GM23338 (cell line): Measurements from ENCODE around the gene RFC3.

ENCODE experiments used
- CTCF ChIP-seq, 2 experiments: fragments of 200-600 bp in 1 of 2; sonication (generic) in 1 of 2; conservative IDR thresholded peaks; 2 replicates each; pipeline versions ENCODE4 v1.5.1 to v1.6.1; 2016 to 2017; ENCODE audit warnings: antibody characterized with exemption in 2 of 2, low read depth in 2 of 2, mild to moderate bottlenecking in 2 of 2, moderate library complexity in 1 of 2
- EZH2 ChIP-seq: fragments of 200-600 bp; sonication (generic); IDR thresholded peaks from one replicate; pipeline ENCODE4 v1.8.0; 2017; ENCODE audit warnings: antibody characterized with exemption, mild to moderate bottlenecking, low read depth; ENCODE audit not compliant: unreplicated experiment
- EZH2phosphoT487 ChIP-seq: fragments of 200-600 bp; sonication (generic); IDR thresholded peaks from one replicate; pipeline ENCODE4 v1.8.1; 2018; ENCODE audit warnings: antibody characterized with exemption; ENCODE audit not compliant: unreplicated experiment
- JUNB ChIP-seq: IDR thresholded peaks from one replicate; pipeline ENCODE4 v1.6.1; 2016; ENCODE audit warnings: antibody characterized with exemption; ENCODE audit not compliant: unreplicated experiment
- NANOG ChIP-seq: IDR thresholded peaks from 2 replicates; pipeline ENCODE4 v1.6.1; 2016; ENCODE audit warnings: antibody characterized with exemption, borderline replicate concordance
- POLR2AphosphoS5 ChIP-seq: IDR thresholded peaks from 2 replicates; pipeline ENCODE4 v1.6.1; 2016; ENCODE audit warnings: antibody characterized with exemption, low read depth
- REST ChIP-seq: IDR thresholded peaks from one replicate; pipeline ENCODE4 v1.6.1; 2018; ENCODE audit warnings: antibody characterized with exemption; ENCODE audit not compliant: unreplicated experiment
- STAT1 ChIP-seq: IDR thresholded peaks from one replicate; pipeline ENCODE4 v1.6.1; 2016; ENCODE audit warnings: antibody characterized with exemption; ENCODE audit not compliant: unreplicated experiment
- ZNF462 ChIP-seq: fragments of 250-450 bp; sonication (Bioruptor Pico); IDR thresholded peaks from 2 replicates; pipeline ENCODE4 v1.5.0; 2020; ENCODE audit warnings: mild to moderate bottlenecking, moderate library complexity

- TF ChIP-seq REST = no peak
- TF ChIP-seq EZH2 = no peak
- no peak for TF ChIP-seq CTCF (conservative IDR thresholded peaks at IDR 0.05; ENCODE audit: low read depth in 2 of 2)
- no peak for TF ChIP-seq EZH2phosphoT487
- no peak for TF ChIP-seq POLR2AphosphoS5
- no peak for TF ChIP-seq STAT1
- no peak for TF ChIP-seq JUNB
- no peak for TF ChIP-seq ZNF462 (CRISPR knock-in tag)
- no peak for TF ChIP-seq NANOG
Measured at GRCh38 chr13:33789066-33789606, 28.8 kb upstream of the RFC3 start.
